ENCODE results near the gene ABCD3. TPM values are rescaled to one million over a fixed set of nuclear protein-coding genes. Genes with fewer than 3 reads are reported as not detected.

The ABCD3 gene
- total and polyA plus RNA-seq, 2 of the 8 experiments (the other 6 are each of a cell fraction or from before 2014, with no cell fraction given) = 6.6 to 29.4 TPM

- Histone ChIP-seq H3K4me3 (ENCODE audit: extremely low read depth in 1 of 4, insufficient read depth in 2 of 4, low read depth in 3 of 4, low read length in 4 of 4) (no peak overlapping the region), H3K18ac (ENCODE audit: extremely low read depth, low read length) (no peak overlapping the region), H3K36me3 (ENCODE audit: control insufficient read depth in 2 of 4, insufficient read depth in 4 of 4, low read length in 3 of 4) (no peaks in the 10 kb centered on the region; a peak in 2 of 8 replicates), H4K91ac (replicated peaks; ENCODE audit: insufficient read length, low read length) (no peak overlapping the region), H3K4ac (replicated peaks; ENCODE audit: insufficient read length, low read depth, low read length) (no peak overlapping the region), H2AK5ac (ENCODE audit: low read depth, low read length) (no peak overlapping the region), H3K23ac (ENCODE audit: insufficient read length) (no peak overlapping the region), H3K56ac (replicated peaks; ENCODE audit: insufficient read length, low read depth, low read length) (no peak overlapping the region), H2BK5ac (ENCODE audit: low read depth, low read length) (no peak overlapping the region), H3K9ac (replicated peaks in 1 of 4; ENCODE audit: extremely low read depth in 1 of 4, low read depth in 3 of 4, low read length in 3 of 4) (no peak overlapping the region), H2BK12ac (ENCODE audit: low read depth, low read length) (no peak overlapping the region), H3K79me1 (ENCODE audit: low read depth, low read length) (no peaks in the 10 kb centered on the region), H3K4me2 (ENCODE audit: insufficient read depth in 1 of 2, low read depth in 2 of 2, low read length in 2 of 2) (no peak overlapping the region), H3K27me3 (replicated peaks in 1 of 4; ENCODE audit: control insufficient read depth in 3 of 4, extremely low read depth in 1 of 4, insufficient read depth in 3 of 4, low read length in 3 of 4) (no peaks in the 10 kb centered on the region), H2AFZ (ENCODE audit: low read length) (no peak overlapping the region), H3K14ac (ENCODE audit: insufficient read length) (no peak overlapping the region), H2BK20ac (ENCODE audit: low read length) (no peak overlapping the region), H2BK120ac (replicated peaks; ENCODE audit: low read depth, low read length) (no peak overlapping the region), H4K20me1 (replicated peaks in 1 of 2; ENCODE audit: control insufficient read depth in 1 of 2, insufficient read depth in 2 of 2, low read length in 2 of 2) (no peaks in the 10 kb centered on the region), H3K79me2 (ENCODE audit: control insufficient read depth in 1 of 2, insufficient read depth in 2 of 2, low read length in 2 of 2) (no peaks in the 10 kb centered on the region), H3K4me1 (replicated peaks in 1 of 4; ENCODE audit: control insufficient read depth in 3 of 4, insufficient read depth in 4 of 4, low read length in 3 of 4) (no peaks in the 10 kb centered on the region), H3K9me3 (ENCODE audit: insufficient read depth in 2 of 2, low read depth in 1 of 2, low read length in 1 of 2) (no peaks in the 10 kb centered on the region), H3K27ac (ENCODE audit: low read depth, low read length) (no peak overlapping the region), H3K23me2 (ENCODE audit: low read depth, low read length) (no peaks in the 10 kb centered on the region), H2BK15ac (ENCODE audit: low read length) (no peak overlapping the region), H4K8ac (ENCODE audit: extremely low read depth, insufficient read depth, low read length) (no peak overlapping the region), H4K5ac (ENCODE audit: insufficient read length, low read depth, low read length) (no peak overlapping the region)
- FAIRE-seq = no peak
- TF ChIP-seq TAF7 (optimal IDR thresholded peaks at IDR 0.05; ENCODE audit: borderline replicate concordance, low read depth, low read length) (no peak), JUND (IDR thresholded peaks at IDR 0.05; ENCODE audit: low read length) (no peak), SP4 (IDR thresholded peaks at IDR 0.05; ENCODE audit: low read length) (no peak), SIRT6 (IDR thresholded peaks at IDR 0.05; ENCODE audit: low read length) (no peak), RFX5 (IDR thresholded peaks at IDR 0.05; ENCODE audit: borderline replicate concordance, low read depth, low read length) (no peak), KDM5A (IDR thresholded peaks at IDR 0.05; ENCODE audit: low read length) (no peak), FOSL1 (IDR thresholded peaks at IDR 0.05; ENCODE audit: insufficient read depth, low read depth, low read length) (no peak), POLR2AphosphoS5 (IDR thresholded peaks at IDR 0.05; ENCODE audit: low read depth, low read length) (no peak), ZNF274 (IDR thresholded peaks at IDR 0.05; ENCODE audit: borderline replicate concordance, extremely low read depth, low read length) (no peak), MAFK (IDR thresholded peaks at IDR 0.05; ENCODE audit: low read depth, low read length) (no peak), EGR1 (IDR thresholded peaks at IDR 0.05; ENCODE audit: borderline replicate concordance, low read depth, low read length) (no peak), EP300 (IDR thresholded peaks at IDR 0.05; ENCODE audit: borderline replicate concordance in 1 of 2, low read depth in 2 of 2, low read length in 2 of 2) (no peak), POLR2A (IDR thresholded peaks at IDR 0.05; ENCODE audit: control extremely low read depth in 1 of 2, low read depth in 2 of 2, low read length in 2 of 2) (no peak), TBP (IDR thresholded peaks at IDR 0.05; ENCODE audit: low read depth, low read length) (no peak)
- no peak for DNase-seq (ENCODE audit: low read depth in 1 of 2, low spot score in 2 of 2)
- 86% methylated on average over 3 of the region's 3 CpGs; no CpG with 5 or more reads in 1 of the 2 experiments for WGBS, 2 experiments (ENCODE audit: extremely low coverage in 1 of 2, insufficient coverage in 1 of 2, insufficient read length in 1 of 2, insufficient replicate concordance in 2 of 2, low coverage in 1 of 2, low lambda C conversion rate in 2 of 2, missing lambda C conversion rate in 1 of 2)
- ChIA-PET POLR2A (ENCODE audit: partially characterized antibody) (no interaction called here), CTCF (ENCODE audit: partially characterized antibody) (interaction anchor here (1.0 to 1.3 kb wide), 3 partner anchors 9 to 417 kb away, joined by 3 read pairs; no protein-coding TSS in a partner anchor)
These were observed 61.5 kb downstream of the ABCD3 start for GRCh38 chr1:94479682-94480081.
